GM12872 (cell line): ENCODE results near the gene STX3.

ENCODE experiments used
- TF ChIP-seq, protein P1 (sequence below): IDR thresholded peaks from 3 replicates; pipeline ENCODE4 v1.5.1; 2011; ENCODE audit warnings: low read depth, mild to moderate bottlenecking, low read length, moderate library complexity; ENCODE audit not compliant: insufficient read depth

Gene STX3

DNA sequence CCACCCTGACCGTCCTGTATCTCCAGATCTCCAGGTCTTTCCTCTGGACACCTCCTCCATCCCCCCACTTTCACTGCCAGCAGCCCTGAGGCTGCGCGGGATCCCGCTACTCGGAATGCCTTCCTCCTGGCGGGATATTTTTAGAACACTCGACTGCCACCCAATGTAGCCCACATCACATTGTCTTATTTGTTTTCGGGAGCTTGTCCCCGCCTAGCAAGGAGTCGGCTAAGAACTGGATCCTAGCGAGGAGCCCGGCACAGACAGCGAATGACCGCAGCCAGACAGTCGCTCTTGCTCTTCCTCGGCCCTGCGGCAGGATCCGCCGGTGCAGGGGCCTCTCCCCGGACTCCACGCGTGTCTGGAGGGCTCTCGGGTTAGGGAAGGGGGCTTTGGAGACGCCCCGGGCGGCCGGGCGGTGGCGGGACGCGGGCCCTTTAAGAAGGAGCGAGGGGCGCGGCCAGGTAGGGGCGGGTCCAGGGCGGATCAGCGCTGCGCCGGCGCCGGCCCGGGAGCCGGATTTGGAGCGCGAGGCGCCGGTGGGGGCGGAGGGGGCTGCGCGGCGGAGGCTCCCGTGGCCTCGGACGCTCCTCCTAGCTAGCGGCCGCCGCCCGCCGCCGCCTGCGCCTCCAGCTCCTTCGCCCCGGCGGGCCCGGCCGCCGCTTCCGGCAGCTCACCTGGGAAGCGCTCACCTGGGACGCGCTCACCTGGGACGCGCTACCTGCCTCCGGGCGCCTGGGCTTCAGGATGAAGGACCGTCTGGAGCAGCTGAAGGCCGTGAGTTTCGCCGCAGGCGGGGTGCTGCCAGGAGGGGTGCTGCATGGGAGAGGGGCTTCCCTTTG lies at the start of gene STX3:
Gene STX3, plus strand, starts transcription at position 518 of the 842 bp plus-strand sequence. Its CDS starts 230 bp downstream, at position 748.
- TF ChIP-seq, protein P1, sequence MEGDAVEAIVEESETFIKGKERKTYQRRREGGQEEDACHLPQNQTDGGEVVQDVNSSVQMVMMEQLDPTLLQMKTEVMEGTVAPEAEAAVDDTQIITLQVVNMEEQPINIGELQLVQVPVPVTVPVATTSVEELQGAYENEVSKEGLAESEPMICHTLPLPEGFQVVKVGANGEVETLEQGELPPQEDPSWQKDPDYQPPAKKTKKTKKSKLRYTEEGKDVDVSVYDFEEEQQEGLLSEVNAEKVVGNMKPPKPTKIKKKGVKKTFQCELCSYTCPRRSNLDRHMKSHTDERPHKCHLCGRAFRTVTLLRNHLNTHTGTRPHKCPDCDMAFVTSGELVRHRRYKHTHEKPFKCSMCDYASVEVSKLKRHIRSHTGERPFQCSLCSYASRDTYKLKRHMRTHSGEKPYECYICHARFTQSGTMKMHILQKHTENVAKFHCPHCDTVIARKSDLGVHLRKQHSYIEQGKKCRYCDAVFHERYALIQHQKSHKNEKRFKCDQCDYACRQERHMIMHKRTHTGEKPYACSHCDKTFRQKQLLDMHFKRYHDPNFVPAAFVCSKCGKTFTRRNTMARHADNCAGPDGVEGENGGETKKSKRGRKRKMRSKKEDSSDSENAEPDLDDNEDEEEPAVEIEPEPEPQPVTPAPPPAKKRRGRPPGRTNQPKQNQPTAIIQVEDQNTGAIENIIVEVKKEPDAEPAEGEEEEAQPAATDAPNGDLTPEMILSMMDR, result no peak

- TF ChIP-seq, protein P1, result no peak
Observed at GRCh38 chr11:59706518-59707285, 48.5 kb upstream of the STX3 start.

DNA sequence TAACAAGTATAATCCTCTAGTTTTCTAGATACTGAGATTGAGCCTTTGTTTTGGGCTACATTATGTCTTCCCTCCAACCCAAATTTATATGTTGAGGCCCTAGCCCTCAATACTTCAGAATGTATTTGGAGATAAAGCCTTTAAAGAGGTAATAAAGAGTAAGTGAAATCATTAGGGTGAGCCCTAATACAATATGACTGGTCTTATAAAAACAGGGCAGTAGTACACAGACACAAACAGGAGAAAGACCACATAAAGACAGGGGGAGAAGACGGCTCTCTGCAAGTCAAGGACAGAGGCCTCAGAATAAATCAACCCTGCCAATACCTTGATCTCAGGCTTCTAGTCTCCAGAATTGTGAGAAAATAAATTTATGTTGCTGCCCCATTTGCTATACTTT lies 47.8 kb upstream of the STX3 start:
- TF ChIP-seq, protein P1, result no peak

DNA sequence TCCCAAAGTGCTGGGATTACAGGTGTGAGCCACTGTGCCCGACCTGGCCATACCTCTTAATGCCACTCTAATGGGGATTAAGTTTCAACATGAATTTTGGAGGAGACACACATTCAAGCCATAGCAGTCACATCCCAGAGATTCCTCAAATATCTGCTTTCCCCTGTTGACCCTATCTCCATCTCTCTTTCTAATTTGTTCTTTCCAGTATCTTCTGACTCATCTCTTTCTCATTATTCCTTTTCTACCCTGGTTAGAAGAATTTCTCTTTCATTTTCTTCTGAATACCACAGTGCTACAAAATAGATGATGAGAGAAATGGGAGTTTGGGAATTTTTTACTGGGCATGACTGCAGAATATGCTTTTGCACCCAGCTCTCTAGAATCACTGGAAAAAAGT lies 46.6 kb upstream of the STX3 start:
- TF ChIP-seq, protein P1, result no peak

DNA sequence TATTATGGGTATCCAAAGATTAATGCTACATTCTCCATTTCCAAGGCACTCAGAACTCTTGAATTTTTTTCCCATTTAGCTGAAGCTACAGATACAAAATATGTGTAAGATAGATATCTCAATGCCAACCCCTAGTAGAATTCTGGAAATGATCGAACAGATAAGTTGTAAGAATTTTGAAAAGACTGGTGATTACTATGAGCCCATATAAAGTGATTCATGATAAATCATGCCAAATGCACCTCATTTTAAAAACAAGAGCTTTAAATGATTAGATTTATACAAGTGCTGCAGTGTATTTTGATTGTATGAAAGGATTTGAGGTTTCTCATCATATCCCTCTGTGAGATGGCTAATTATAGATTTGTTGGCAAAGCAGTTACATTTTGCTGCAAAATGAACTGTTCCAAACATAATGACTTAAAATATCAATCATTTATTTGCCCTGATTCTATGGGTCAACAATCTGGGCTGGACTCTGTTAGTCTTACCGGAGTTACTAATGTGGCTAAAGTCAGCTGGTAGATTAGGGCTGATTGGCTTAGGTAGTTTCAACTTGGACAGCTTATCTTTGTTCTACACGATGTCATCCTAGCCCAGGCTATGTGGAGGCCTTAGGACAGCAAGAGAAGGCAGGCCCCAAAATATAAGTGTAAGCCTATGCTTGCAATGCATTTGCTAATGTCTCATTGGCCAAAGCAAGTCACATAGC lies 44.9 kb upstream of the STX3 start:
- TF ChIP-seq, protein P1, result no peak

- TF ChIP-seq, protein P1, result no peak
Observed at GRCh38 chr11:59713745-59714144, 41.4 kb upstream of the STX3 start, which contains the start of gene OR10V1. Gene OR10V1 (minus strand): TSS chr11:59713845. CDS start chr11:59713845, 0 bp downstream.

GRCh38 chr11:59716051-59716450 lies 39.1 kb upstream of the STX3 start:
- TF ChIP-seq, protein P1, result no peak
